ENCODE measurements around the gene KIAA0753. TPM values are rescaled to one million over a fixed set of nuclear protein-coding genes. Genes with fewer than 3 reads are reported as not detected.

The KIAA0753 gene
- total RNA-seq, 2 experiments from 2014 or later = 20.8 to 29.8 TPM

DNA sequence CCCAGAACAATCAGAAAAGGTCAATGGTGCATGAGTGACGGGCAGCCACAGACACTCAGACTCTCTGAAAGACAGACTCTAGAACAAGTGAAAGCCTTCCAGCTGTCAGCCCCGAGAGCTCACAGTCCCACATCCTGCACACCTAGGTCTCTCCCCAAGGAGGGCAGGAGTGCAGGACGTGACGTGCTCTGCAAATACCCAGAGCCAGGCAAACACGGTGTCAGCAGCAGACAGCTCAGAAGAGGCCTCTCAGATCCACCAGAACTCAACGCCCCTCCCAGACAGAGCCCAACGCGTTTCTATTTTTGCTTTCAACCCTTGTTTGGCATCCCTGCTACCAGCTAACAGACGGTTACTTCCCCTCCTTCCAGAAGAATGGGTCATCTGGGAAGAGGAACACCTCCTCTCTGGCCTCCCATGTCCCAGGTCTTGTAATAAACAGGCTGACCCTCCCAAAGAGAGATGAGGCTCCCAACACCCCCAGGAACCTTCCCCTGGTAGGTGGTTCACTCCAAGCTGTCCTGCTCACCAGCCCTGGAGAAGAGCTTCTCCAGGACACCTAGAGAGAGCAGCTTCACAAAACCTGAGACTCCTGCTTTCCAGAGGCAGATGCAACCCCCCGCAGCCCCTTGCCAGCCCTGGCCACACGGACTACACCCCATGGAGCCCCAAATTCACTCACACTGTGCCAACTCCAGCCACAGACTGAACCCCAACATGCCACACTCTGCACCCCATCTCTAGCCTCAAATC is 91.8 kb downstream of the KIAA0753 start:
- Histone ChIP-seq H3K4me3 (ENCODE audit: low read depth, low read length, poor library complexity, severe bottlenecking) (no peak overlapping the region), H2AFZ (ENCODE audit: low read length) (peak overlapping the region; percentile 29; the same call in 1 of the 2 replicates), H3K27ac (ENCODE audit: low read depth, low read length, poor library complexity, severe bottlenecking) (no peak overlapping the region), H3K4me1 (ENCODE audit: insufficient read depth, low read length, poor library complexity, severe bottlenecking) (peaks cover 11% of the 10 kb centered on the region), H3K4me2 (ENCODE audit: low read length) (peak overlapping the region; percentile 31; the same call in 1 of the 2 replicates), H3K36me3 (ENCODE audit: insufficient read depth, low read length) (no peaks in the 10 kb centered on the region), H4K20me1 (ENCODE audit: insufficient read depth, low read length) (no peaks in the 10 kb centered on the region), H3K9me2 (ENCODE audit: insufficient read depth, low read length) (no peaks in the 10 kb centered on the region), H3K9me3 (ENCODE audit: low read length) (no peaks in the 10 kb centered on the region), H3K79me2 (ENCODE audit: insufficient read depth, low read depth, low read length) (no peaks in the 10 kb centered on the region)
- intact Hi-C loops (cut with micrococcal nuclease; ENCODE audit: unreplicated experiment) = no loop called here
- DNase-seq (ENCODE audit: low spot score) = peak; percentile 47
- POLR2A ChIA-PET = no interaction called here
- TF ChIP-seq EZH2phosphoT487 (IDR thresholded peaks at IDR 0.05; ENCODE audit: borderline replicate concordance, low read depth, low read length) = no peak
- TF ChIP-seq, protein P1, sequence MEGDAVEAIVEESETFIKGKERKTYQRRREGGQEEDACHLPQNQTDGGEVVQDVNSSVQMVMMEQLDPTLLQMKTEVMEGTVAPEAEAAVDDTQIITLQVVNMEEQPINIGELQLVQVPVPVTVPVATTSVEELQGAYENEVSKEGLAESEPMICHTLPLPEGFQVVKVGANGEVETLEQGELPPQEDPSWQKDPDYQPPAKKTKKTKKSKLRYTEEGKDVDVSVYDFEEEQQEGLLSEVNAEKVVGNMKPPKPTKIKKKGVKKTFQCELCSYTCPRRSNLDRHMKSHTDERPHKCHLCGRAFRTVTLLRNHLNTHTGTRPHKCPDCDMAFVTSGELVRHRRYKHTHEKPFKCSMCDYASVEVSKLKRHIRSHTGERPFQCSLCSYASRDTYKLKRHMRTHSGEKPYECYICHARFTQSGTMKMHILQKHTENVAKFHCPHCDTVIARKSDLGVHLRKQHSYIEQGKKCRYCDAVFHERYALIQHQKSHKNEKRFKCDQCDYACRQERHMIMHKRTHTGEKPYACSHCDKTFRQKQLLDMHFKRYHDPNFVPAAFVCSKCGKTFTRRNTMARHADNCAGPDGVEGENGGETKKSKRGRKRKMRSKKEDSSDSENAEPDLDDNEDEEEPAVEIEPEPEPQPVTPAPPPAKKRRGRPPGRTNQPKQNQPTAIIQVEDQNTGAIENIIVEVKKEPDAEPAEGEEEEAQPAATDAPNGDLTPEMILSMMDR (conservative IDR thresholded peaks at IDR 0.05; ENCODE audit: low read length) = no peak
- CTCF ChIA-PET (ENCODE audit: unreplicated experiment) = no interaction called here
- BruUV-seq (replicated peaks) = no TSS peak

DNA sequence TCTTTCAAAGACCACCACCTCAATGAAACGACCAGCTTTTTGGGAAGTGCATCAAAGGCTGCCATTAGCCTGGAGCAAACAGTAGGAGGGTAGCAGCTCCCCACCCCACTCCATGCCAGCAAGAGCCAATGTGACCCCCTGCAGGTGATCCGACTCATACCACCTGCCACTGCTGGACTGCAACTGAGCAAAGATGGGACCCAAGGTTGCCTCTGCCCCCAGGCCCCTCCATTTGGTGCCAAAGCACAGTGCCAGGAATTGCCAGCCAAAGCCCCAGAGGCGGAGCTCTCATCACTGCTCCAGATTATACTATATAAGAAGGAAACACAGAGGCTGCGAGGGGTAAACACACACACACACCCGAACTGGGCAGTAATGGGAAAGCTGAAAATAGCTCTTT is 92.5 kb downstream of the KIAA0753 start:
- CTCF ChIA-PET (ENCODE audit: unreplicated experiment) = no interaction called here
- no peaks in the 10 kb centered on the region for H3K9me2 ChIP-seq (ENCODE audit: insufficient read depth, low read length)
- peak overlapping the region; percentile 31; the same call in 1 of the 2 replicates for H3K4me2 ChIP-seq (ENCODE audit: low read length)
- H3K4me1 ChIP-seq (ENCODE audit: insufficient read depth, low read length, poor library complexity, severe bottlenecking) = peaks cover 11% of the 10 kb centered on the region
- no peaks in the 10 kb centered on the region for H3K36me3 ChIP-seq (ENCODE audit: insufficient read depth, low read length)
- H3K27ac ChIP-seq (ENCODE audit: low read depth, low read length, poor library complexity, severe bottlenecking) = no peak overlapping the region
- no peak overlapping the region for H3K4me3 ChIP-seq (ENCODE audit: low read depth, low read length, poor library complexity, severe bottlenecking)
- intact Hi-C loops (cut with micrococcal nuclease; ENCODE audit: unreplicated experiment) = no loop called here
- BruUV-seq (replicated peaks) = no TSS peak
- no peaks in the 10 kb centered on the region for H3K9me3 ChIP-seq (ENCODE audit: low read length)
- TF ChIP-seq, protein P1 (conservative IDR thresholded peaks at IDR 0.05; ENCODE audit: low read length) = no peak
- TF ChIP-seq EZH2phosphoT487 (IDR thresholded peaks at IDR 0.05; ENCODE audit: borderline replicate concordance, low read depth, low read length) = no peak
- POLR2A ChIA-PET = no interaction called here
- H4K20me1 ChIP-seq (ENCODE audit: insufficient read depth, low read length) = no peaks in the 10 kb centered on the region
- H3K79me2 ChIP-seq (ENCODE audit: insufficient read depth, low read depth, low read length) = no peaks in the 10 kb centered on the region
- DNase-seq (ENCODE audit: low spot score) = no peak
- H2AFZ ChIP-seq (ENCODE audit: low read length) = peak overlapping the region; percentile 29; the same call in 1 of the 2 replicates

DNA sequence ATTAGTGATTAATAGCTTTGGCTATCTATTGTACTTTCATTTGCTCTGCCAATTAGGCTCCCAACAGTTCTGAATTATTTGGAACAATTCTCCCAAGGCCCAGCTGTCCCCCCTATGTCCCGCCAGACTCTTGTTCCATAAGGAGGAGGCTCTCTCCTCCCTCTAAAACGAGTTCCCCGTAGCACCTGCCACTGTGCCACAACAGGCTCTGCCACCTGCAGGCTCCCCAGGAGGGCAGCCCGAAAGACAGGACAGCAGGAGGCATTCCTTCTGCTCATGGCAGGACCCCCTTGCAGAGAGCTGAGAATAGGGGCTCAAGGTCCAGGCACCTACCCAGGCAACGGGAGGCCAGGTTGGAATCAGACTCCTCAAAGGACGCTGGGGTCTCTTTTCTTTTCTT is 93.2 kb downstream of the KIAA0753 start:
- no peak for DNase-seq (ENCODE audit: low spot score)
- Histone ChIP-seq H4K20me1 (ENCODE audit: insufficient read depth, low read length) (no peaks in the 10 kb centered on the region), H3K79me2 (ENCODE audit: insufficient read depth, low read depth, low read length) (no peaks in the 10 kb centered on the region), H3K36me3 (ENCODE audit: insufficient read depth, low read length) (no peaks in the 10 kb centered on the region), H3K9me2 (ENCODE audit: insufficient read depth, low read length) (no peaks in the 10 kb centered on the region), H3K4me2 (ENCODE audit: low read length) (no peak overlapping the region), H2AFZ (ENCODE audit: low read length) (no peak overlapping the region), H3K4me3 (ENCODE audit: low read depth, low read length, poor library complexity, severe bottlenecking) (no peak overlapping the region), H3K4me1 (ENCODE audit: insufficient read depth, low read length, poor library complexity, severe bottlenecking) (peaks cover 11% of the 10 kb centered on the region), H3K27ac (ENCODE audit: low read depth, low read length, poor library complexity, severe bottlenecking) (no peak overlapping the region), H3K9me3 (ENCODE audit: low read length) (no peaks in the 10 kb centered on the region)
- TF ChIP-seq, protein P1 (conservative IDR thresholded peaks at IDR 0.05; ENCODE audit: low read length) = no peak
- no peak for TF ChIP-seq EZH2phosphoT487 (IDR thresholded peaks at IDR 0.05; ENCODE audit: borderline replicate concordance, low read depth, low read length)
- intact Hi-C loops (cut with micrococcal nuclease; ENCODE audit: unreplicated experiment) = no loop called here
- CTCF ChIA-PET (ENCODE audit: unreplicated experiment) = no interaction called here
- no TSS peak for BruUV-seq (replicated peaks)
- POLR2A ChIA-PET = no interaction called here

Measured in OCI-LY7 (cell line).